Measurements from ENCODE around the gene LGR5. TPM values are rescaled to one million over a fixed set of nuclear protein-coding genes. Genes with fewer than 3 reads are reported as not detected.

Gene LGR5
- not detected for total RNA-seq
- long read RNA-seq, result 0 reads

GRCh38 chr12:71439613-71440344, at the start of gene LGR5:
Gene LGR5 (plus strand): TSS chr12:71439798. CDS start chr12:71440081, 283 bp downstream.
- intact Hi-C loops (cut with micrococcal nuclease), result no loop called here
- Histone ChIP-seq H3K27me3 (ENCODE audit: low read depth) (peaks cover 97% of the 10 kb centered on the region), H3K36me3 (no peaks in the 10 kb centered on the region), H3K27ac (replicated peaks) (no peak within 1 kb of the TSS), H3K4me3 (peak within 1 kb of the TSS; percentile 62), H3K4me1 (peaks cover 25% of the 10 kb centered on the region), H3K9me3 (replicated peaks) (peaks cover 21% of the 10 kb centered on the region)
- peak; percentile 18 for DNase-seq
- TF ChIP-seq, protein P1, sequence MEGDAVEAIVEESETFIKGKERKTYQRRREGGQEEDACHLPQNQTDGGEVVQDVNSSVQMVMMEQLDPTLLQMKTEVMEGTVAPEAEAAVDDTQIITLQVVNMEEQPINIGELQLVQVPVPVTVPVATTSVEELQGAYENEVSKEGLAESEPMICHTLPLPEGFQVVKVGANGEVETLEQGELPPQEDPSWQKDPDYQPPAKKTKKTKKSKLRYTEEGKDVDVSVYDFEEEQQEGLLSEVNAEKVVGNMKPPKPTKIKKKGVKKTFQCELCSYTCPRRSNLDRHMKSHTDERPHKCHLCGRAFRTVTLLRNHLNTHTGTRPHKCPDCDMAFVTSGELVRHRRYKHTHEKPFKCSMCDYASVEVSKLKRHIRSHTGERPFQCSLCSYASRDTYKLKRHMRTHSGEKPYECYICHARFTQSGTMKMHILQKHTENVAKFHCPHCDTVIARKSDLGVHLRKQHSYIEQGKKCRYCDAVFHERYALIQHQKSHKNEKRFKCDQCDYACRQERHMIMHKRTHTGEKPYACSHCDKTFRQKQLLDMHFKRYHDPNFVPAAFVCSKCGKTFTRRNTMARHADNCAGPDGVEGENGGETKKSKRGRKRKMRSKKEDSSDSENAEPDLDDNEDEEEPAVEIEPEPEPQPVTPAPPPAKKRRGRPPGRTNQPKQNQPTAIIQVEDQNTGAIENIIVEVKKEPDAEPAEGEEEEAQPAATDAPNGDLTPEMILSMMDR (IDR thresholded peaks at IDR 0.05; ENCODE audit: borderline replicate concordance), result no peak

DNA sequence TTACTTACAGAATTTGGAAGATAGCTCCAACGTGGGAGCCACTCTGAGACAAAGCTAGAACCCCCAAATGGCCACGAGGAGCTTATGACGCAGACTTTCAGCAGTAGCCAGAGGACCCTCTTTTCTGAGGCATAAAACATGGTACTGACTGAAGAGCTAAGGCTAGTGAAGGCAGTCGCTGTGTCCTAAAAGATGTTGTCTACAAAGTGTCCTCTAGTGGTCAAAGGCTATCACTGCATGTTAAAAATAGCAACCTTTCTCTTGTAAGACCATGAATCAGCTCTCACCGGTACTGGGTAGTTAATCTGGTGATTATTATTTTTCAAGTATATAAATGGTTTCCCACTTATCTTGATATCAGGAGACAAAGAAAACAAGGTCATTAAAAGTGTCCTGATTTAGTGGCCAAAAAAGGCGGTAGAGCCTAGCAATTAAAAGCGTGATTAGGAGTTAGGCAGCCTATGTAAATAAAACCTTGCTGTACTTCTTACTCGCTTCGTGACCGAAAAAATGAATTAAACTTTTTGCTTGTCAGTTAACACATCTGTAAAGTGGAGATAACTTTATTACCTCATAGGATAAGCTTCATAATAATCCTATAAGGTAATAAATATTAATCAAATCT, 47.0 kb upstream of the LGR5 start:
- Histone ChIP-seq H3K27ac (replicated peaks) (no peak overlapping the region), H3K4me1 (no peaks in the 10 kb centered on the region), H3K27me3 (ENCODE audit: low read depth) (no peaks in the 10 kb centered on the region), H3K9me3 (replicated peaks) (no peaks in the 10 kb centered on the region), H3K4me3 (no peak overlapping the region), H3K36me3 (no peaks in the 10 kb centered on the region)
- intact Hi-C loops (cut with micrococcal nuclease), result no loop called here
- TF ChIP-seq, protein P1 (IDR thresholded peaks at IDR 0.05; ENCODE audit: borderline replicate concordance), result peak; percentile 77
- no peak for DNase-seq

GRCh38 chr12:71393625-71394024, 46.0 kb upstream of the LGR5 start:
- intact Hi-C loops (cut with micrococcal nuclease), result no loop called here
- H3K36me3 ChIP-seq, result no peaks in the 10 kb centered on the region
- TF ChIP-seq, protein P1 (IDR thresholded peaks at IDR 0.05; ENCODE audit: borderline replicate concordance), result no peak
- no peak overlapping the region for H3K4me3 ChIP-seq
- no peaks in the 10 kb centered on the region for H3K4me1 ChIP-seq
- H3K9me3 ChIP-seq (replicated peaks), result no peaks in the 10 kb centered on the region
- H3K27me3 ChIP-seq (ENCODE audit: low read depth), result no peaks in the 10 kb centered on the region
- no peak for DNase-seq
- no peak overlapping the region for H3K27ac ChIP-seq (replicated peaks)

DNA sequence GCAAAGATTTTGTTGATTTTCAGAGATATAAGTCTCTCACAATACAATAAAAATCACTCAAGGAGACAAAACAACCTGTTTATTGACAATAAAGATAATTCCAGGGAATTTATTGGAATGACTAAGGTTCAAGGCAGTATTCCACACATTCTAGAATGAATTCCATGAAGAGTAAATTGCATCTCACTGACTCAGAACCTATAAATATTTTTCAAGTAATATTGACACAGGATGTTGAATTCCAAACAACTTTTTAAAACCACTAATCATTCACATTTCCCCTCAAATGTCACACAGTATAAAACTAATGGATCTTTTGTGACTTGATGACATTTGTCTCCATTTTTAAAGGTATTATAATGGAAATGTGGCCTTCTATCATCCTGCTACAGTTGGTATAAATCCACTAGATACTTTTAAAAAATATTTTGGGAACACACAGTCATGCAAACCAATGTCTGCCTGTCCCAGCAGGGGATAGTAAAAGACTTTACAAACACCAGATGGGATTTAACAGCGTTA, 42.1 kb upstream of the LGR5 start:
- H3K9me3 ChIP-seq (replicated peaks), result no peaks in the 10 kb centered on the region
- intact Hi-C loops (cut with micrococcal nuclease), result no loop called here
- no peak overlapping the region for H3K27ac ChIP-seq (replicated peaks)
- peaks cover 2% of the 10 kb centered on the region for H3K27me3 ChIP-seq (ENCODE audit: low read depth)
- DNase-seq, result no peak
- H3K4me3 ChIP-seq, result no peak overlapping the region
- no peaks in the 10 kb centered on the region for H3K36me3 ChIP-seq
- H3K4me1 ChIP-seq, result no peaks in the 10 kb centered on the region
- TF ChIP-seq, protein P1 (IDR thresholded peaks at IDR 0.05; ENCODE audit: borderline replicate concordance), result no peak

DNA sequence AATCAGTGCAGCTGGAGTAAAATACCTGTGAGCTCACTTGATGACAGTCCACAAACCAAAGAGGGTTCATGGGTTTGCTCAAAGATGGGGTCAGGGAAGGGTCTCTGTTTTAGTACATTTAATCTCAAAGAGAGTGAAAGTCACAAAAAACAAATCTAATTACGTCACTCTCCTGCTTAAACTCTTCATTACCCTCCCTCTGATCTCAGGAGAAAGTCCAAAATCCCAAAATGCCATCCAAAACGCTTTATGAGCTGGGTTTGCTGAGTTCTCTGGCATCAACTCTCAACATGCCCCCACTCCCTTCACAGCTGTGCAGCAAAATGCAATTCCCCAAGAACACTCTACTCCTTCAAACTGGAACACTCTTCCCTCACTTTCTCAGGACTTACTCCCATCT, 40.4 kb upstream of the LGR5 start:
- Histone ChIP-seq H3K27me3 (ENCODE audit: low read depth) (peaks cover 10% of the 10 kb centered on the region), H3K27ac (replicated peaks) (no peak overlapping the region), H3K4me1 (no peaks in the 10 kb centered on the region), H3K36me3 (no peaks in the 10 kb centered on the region), H3K9me3 (replicated peaks) (no peaks in the 10 kb centered on the region), H3K4me3 (no peak overlapping the region)
- DNase-seq, result no peak
- TF ChIP-seq, protein P1 (IDR thresholded peaks at IDR 0.05; ENCODE audit: borderline replicate concordance), result no peak
- intact Hi-C loops (cut with micrococcal nuclease), result no loop called here
